BE2C (cell line): ENCODE data around the gene CLPX.

Experiments
- DNase-seq: peaks from one replicate; pipeline ENCODE4 v3.0.0-alpha.2; 2020
- H3K27me3 ChIP-seq: fragments of 250-450 bp; sonication (Bioruptor Pico); 2 replicates; pipeline ENCODE4 v1.5.1; 2020; ENCODE audit warnings: mild to moderate bottlenecking
- H3K36me3 ChIP-seq: fragments of 250-450 bp; sonication (Bioruptor Pico); 2 replicates; pipeline ENCODE4 v1.5.1; 2020; ENCODE audit warnings: mild to moderate bottlenecking
- H3K4me1 ChIP-seq: fragments of 250-450 bp; sonication (Bioruptor Pico); 2 replicates; pipeline ENCODE4 v1.5.1; 2020
- H3K4me3 ChIP-seq: 2 replicates; pipeline ENCODE4 v1.5.1; 2011; ENCODE audit warnings: low read depth, low read length
- H3K9me3 ChIP-seq: fragments of 250-450 bp; sonication (Bioruptor Pico); 2 replicates; pipeline ENCODE4 v1.5.1; 2020
- TF ChIP-seq, protein P1 (sequence below): IDR thresholded peaks from 2 replicates; pipeline ENCODE4 v1.5.1; 2012; ENCODE audit warnings: mild to moderate bottlenecking, low read depth, low read length

Gene CLPX

DNA sequence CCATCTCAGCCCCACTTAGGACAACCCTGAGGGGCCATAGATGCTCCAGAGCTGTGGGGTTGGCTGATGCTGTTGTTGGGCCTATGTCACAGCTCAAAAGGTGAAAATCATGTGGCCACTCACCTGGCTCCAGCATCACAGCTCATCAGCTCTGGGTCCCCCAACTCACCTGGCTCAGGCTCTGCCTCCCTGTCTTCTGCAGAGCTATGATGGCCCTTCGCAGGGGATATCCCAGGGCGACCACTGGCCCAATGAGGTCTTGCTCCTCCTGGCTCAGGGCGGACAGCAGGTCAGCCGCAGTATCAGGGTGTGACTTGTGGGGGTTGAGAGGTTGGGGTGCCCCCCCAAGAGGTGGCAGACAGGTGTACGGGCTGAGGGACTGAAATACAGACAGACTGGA lies 85.8 kb downstream of the CLPX start:
- no peak for DNase-seq
- Histone ChIP-seq H3K4me1 (0 out of 2 replicates have a peak, but pooled peaks cover 2% of the 10 kb centered on the region), H3K27me3 (no peaks in the 10 kb centered on the region), H3K9me3 (no peaks in the 10 kb centered on the region), H3K36me3 (peaks cover 13% of the 10 kb centered on the region), H3K4me3 (no peak overlapping the region)
- TF ChIP-seq, protein P1, sequence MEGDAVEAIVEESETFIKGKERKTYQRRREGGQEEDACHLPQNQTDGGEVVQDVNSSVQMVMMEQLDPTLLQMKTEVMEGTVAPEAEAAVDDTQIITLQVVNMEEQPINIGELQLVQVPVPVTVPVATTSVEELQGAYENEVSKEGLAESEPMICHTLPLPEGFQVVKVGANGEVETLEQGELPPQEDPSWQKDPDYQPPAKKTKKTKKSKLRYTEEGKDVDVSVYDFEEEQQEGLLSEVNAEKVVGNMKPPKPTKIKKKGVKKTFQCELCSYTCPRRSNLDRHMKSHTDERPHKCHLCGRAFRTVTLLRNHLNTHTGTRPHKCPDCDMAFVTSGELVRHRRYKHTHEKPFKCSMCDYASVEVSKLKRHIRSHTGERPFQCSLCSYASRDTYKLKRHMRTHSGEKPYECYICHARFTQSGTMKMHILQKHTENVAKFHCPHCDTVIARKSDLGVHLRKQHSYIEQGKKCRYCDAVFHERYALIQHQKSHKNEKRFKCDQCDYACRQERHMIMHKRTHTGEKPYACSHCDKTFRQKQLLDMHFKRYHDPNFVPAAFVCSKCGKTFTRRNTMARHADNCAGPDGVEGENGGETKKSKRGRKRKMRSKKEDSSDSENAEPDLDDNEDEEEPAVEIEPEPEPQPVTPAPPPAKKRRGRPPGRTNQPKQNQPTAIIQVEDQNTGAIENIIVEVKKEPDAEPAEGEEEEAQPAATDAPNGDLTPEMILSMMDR, result no peak
